ENCODE measurements around the gene CACNA2D2. TPM values are rescaled to one million over a fixed set of nuclear protein-coding genes. Genes with fewer than 3 reads are reported as not detected.

The CACNA2D2 gene
- polyA plus RNA-seq, 1 of the 3 experiments (the other 2 are of a cell fraction): 1.1 TPM

GRCh38 chr3:50405249-50405648 lies 98.2 kb downstream of the CACNA2D2 start:
- 39% methylated on average over 7 of the region's 8 CpGs for WGBS (ENCODE audit: low lambda C conversion rate)

More at GRCh38 chr3:50405249-50405648, 98.2 kb downstream of the CACNA2D2 start:
- no peak for TF ChIP-seq ZBTB33 (IDR thresholded peaks at IDR 0.05; ENCODE audit: borderline replicate concordance, low read depth)
- TF ChIP-seq MXI1 (IDR thresholded peaks at IDR 0.05; ENCODE audit: low read depth, low read length): no peak
- peak; percentile 93 for TF ChIP-seq REST (IDR thresholded peaks at IDR 0.05; ENCODE audit: low read depth, low read length)
- TF ChIP-seq GATA2 (CRISPR knock-in tag; IDR thresholded peaks at IDR 0.05): no peak
- Histone ChIP-seq H3K36me3 (replicated peaks in 1 of 2; ENCODE audit: control insufficient read depth in 1 of 2, insufficient read depth in 2 of 2, low read length in 1 of 2) (no peaks in the 10 kb centered on the region), H3K27ac (ENCODE audit: low read depth in 2 of 2, low read length in 1 of 2) (no peak overlapping the region; a peak in 1 of 4 replicates), H3K27me3 (ENCODE audit: insufficient read depth) (peaks cover 2% of the 10 kb centered on the region; the same call in 1 of the 2 replicates), H4K20me1 (ENCODE audit: insufficient read depth) (no peaks in the 10 kb centered on the region), H3K4me3 (ENCODE audit: low read depth in 2 of 2, low read length in 1 of 2) (no peak overlapping the region), H3F3A (replicated peaks; ENCODE audit: insufficient read depth) (no peaks in the 10 kb centered on the region), H3K79me2 (ENCODE audit: insufficient read depth) (no peaks in the 10 kb centered on the region), H3K9me3 (no peaks in the 10 kb centered on the region), H3K9ac (no peak overlapping the region), H3K9me2 (no peaks in the 10 kb centered on the region), H3K4me1 (ENCODE audit: control insufficient read depth in 1 of 2, insufficient read depth in 2 of 2, low read depth in 1 of 2, low read length in 1 of 2) (peaks cover 0 to 58% of the 10 kb centered on the region in 2 experiments; a peak in 1 of 4 replicates), H3K4me2 (no peak overlapping the region), H2AFZ (ENCODE audit: low read depth) (no peak overlapping the region)
- no peak for DNase-seq
- ChIA-PET CTCF (interaction anchor here (1.2 kb wide), 2 partner anchors 14 to 19 kb away, joined by 3 read pairs; no protein-coding TSS in a partner anchor), POLR2A (no interaction called here)

Data from SK-N-SH (cell line).